ENCODE results near the gene SLC9C2. TPM values are rescaled to one million over a fixed set of nuclear protein-coding genes. Genes with fewer than 3 reads are reported as not detected.

The SLC9C2 gene
- total RNA-seq, 1 donor from 2014 or later, result 0.54 TPM

GRCh38 chr1:173562813-173563212, 40.1 kb downstream of the SLC9C2 start:
- H3K4me1 ChIP-seq (ENCODE audit: insufficient read depth, low read length), result no peaks in the 10 kb centered on the region
- Mint-ChIP-seq H3K4me1 (ENCODE audit: low read depth, unreplicated experiment) (no peaks in the 10 kb centered on the region), H3K36me3 (ENCODE audit: low read depth, unreplicated experiment) (no peaks in the 10 kb centered on the region), H3K27ac (ENCODE audit: unreplicated experiment) (no peak overlapping the region), H3K27me3 (ENCODE audit: low read depth, unreplicated experiment) (no peaks in the 10 kb centered on the region), H3K4me3 (ENCODE audit: unreplicated experiment) (no peak overlapping the region), H3K9me3 (ENCODE audit: unreplicated experiment) (peaks cover 5% of the 10 kb centered on the region)
- no peaks in the 10 kb centered on the region for H3K9me3 ChIP-seq (ENCODE audit: insufficient read depth, low read depth, low read length)
- DNase-seq (ENCODE audit: low read depth) (no peak), FAIRE-seq (no peak)
- no peak for TF ChIP-seq EZH2 (IDR thresholded peaks at IDR 0.05; ENCODE audit: insufficient read depth, low read length)
- TF ChIP-seq CTCF (IDR thresholded peaks at IDR 0.05; ENCODE audit: insufficient read depth, low read depth, low read length), result no peak
- H3K9ac ChIP-seq (ENCODE audit: low read length), result no peak overlapping the region
- no peaks in the 10 kb centered on the region for H4K20me1 ChIP-seq (ENCODE audit: insufficient read depth, low read length)
- H2AFZ ChIP-seq (ENCODE audit: low read depth, low read length), result no peak overlapping the region
- H3K27ac ChIP-seq (ENCODE audit: low read depth, low read length), result no peak overlapping the region
- no peaks in the 10 kb centered on the region for H3K79me2 ChIP-seq (ENCODE audit: insufficient read depth, low read length)
- H3K4me2 ChIP-seq (ENCODE audit: low read length), result no peak overlapping the region
- no peaks in the 10 kb centered on the region for H3K36me3 ChIP-seq (ENCODE audit: insufficient read depth, low read length)
- no peak overlapping the region for H3K4me3 ChIP-seq (ENCODE audit: insufficient read depth, low read depth, low read length)
- no peaks in the 10 kb centered on the region for H3K27me3 ChIP-seq (ENCODE audit: insufficient read depth, low read length)

GRCh38 chr1:173561263-173561662, 41.6 kb downstream of the SLC9C2 start:
- Histone ChIP-seq H3K27ac (ENCODE audit: low read depth, low read length) (no peak overlapping the region), H3K27me3 (ENCODE audit: insufficient read depth, low read length) (no peaks in the 10 kb centered on the region), H3K4me2 (ENCODE audit: low read length) (no peak overlapping the region), H3K36me3 (ENCODE audit: insufficient read depth, low read length) (no peaks in the 10 kb centered on the region), H3K4me3 (ENCODE audit: insufficient read depth, low read depth, low read length) (no peak overlapping the region), H2AFZ (ENCODE audit: low read depth, low read length) (no peak overlapping the region), H3K79me2 (ENCODE audit: insufficient read depth, low read length) (no peaks in the 10 kb centered on the region), H4K20me1 (ENCODE audit: insufficient read depth, low read length) (no peaks in the 10 kb centered on the region), H3K9me3 (ENCODE audit: insufficient read depth, low read depth, low read length) (no peaks in the 10 kb centered on the region), H3K4me1 (ENCODE audit: insufficient read depth, low read length) (no peaks in the 10 kb centered on the region), H3K9ac (ENCODE audit: low read length) (no peak overlapping the region)
- no peak for FAIRE-seq
- DNase-seq (ENCODE audit: low read depth), result no peak
- no peaks in the 10 kb centered on the region for H3K36me3 Mint-ChIP-seq (ENCODE audit: low read depth, unreplicated experiment)
- H3K4me1 Mint-ChIP-seq (ENCODE audit: low read depth, unreplicated experiment), result no peaks in the 10 kb centered on the region
- H3K4me3 Mint-ChIP-seq (ENCODE audit: unreplicated experiment), result no peak overlapping the region
- no peaks in the 10 kb centered on the region for H3K9me3 Mint-ChIP-seq (ENCODE audit: unreplicated experiment)
- no peak overlapping the region for H3K27ac Mint-ChIP-seq (ENCODE audit: unreplicated experiment)
- H3K27me3 Mint-ChIP-seq (ENCODE audit: low read depth, unreplicated experiment), result no peaks in the 10 kb centered on the region
- TF ChIP-seq CTCF (IDR thresholded peaks at IDR 0.05; ENCODE audit: insufficient read depth, low read depth, low read length), result no peak
- no peak for TF ChIP-seq EZH2 (IDR thresholded peaks at IDR 0.05; ENCODE audit: insufficient read depth, low read length)

GRCh38 chr1:173560285-173560880, 42.5 kb downstream of the SLC9C2 start:
- no peak for TF ChIP-seq EZH2 (IDR thresholded peaks at IDR 0.05; ENCODE audit: insufficient read depth, low read length)
- no peak for TF ChIP-seq CTCF (IDR thresholded peaks at IDR 0.05; ENCODE audit: insufficient read depth, low read depth, low read length)
- H2AFZ ChIP-seq (ENCODE audit: low read depth, low read length), result no peak overlapping the region
- Mint-ChIP-seq H3K4me1 (ENCODE audit: low read depth, unreplicated experiment) (peaks cover 1% of the 10 kb centered on the region), H3K4me3 (ENCODE audit: unreplicated experiment) (no peak overlapping the region), H3K27ac (ENCODE audit: unreplicated experiment) (no peak overlapping the region), H3K9me3 (ENCODE audit: unreplicated experiment) (no peaks in the 10 kb centered on the region), H3K36me3 (ENCODE audit: low read depth, unreplicated experiment) (no peaks in the 10 kb centered on the region), H3K27me3 (ENCODE audit: low read depth, unreplicated experiment) (no peaks in the 10 kb centered on the region)
- H3K4me2 ChIP-seq (ENCODE audit: low read length), result no peak overlapping the region
- H3K27ac ChIP-seq (ENCODE audit: low read depth, low read length), result no peak overlapping the region
- no peaks in the 10 kb centered on the region for H3K27me3 ChIP-seq (ENCODE audit: insufficient read depth, low read length)
- no peak for FAIRE-seq
- no peak overlapping the region for H3K4me3 ChIP-seq (ENCODE audit: insufficient read depth, low read depth, low read length)
- no peaks in the 10 kb centered on the region for H3K36me3 ChIP-seq (ENCODE audit: insufficient read depth, low read length)
- no peaks in the 10 kb centered on the region for H3K4me1 ChIP-seq (ENCODE audit: insufficient read depth, low read length)
- no peak overlapping the region for H3K9ac ChIP-seq (ENCODE audit: low read length)
- H3K79me2 ChIP-seq (ENCODE audit: insufficient read depth, low read length), result no peaks in the 10 kb centered on the region
- H3K9me3 ChIP-seq (ENCODE audit: insufficient read depth, low read depth, low read length), result no peaks in the 10 kb centered on the region
- H4K20me1 ChIP-seq (ENCODE audit: insufficient read depth, low read length), result no peaks in the 10 kb centered on the region
- DNase-seq (ENCODE audit: low read depth), result no peak

Measured in astrocyte (in vitro differentiated cells and primary cell).